GM19193 (cell line): ENCODE results near the gene PNMA1.

Source experiments
- POLR2A ChIP-seq: IDR thresholded peaks from 4 replicates; pipeline ENCODE4 v1.6.1; 2011; ENCODE audit not compliant: insufficient read depth, insufficient read length; ENCODE audit errors: extremely low read depth

The PNMA1 gene

GRCh38 chr14:73744175-73744867, 30.1 kb upstream of the PNMA1 start:
- TF ChIP-seq POLR2A: no peak

- no peak for TF ChIP-seq POLR2A
These were observed 29.3 kb upstream of the PNMA1 start for GRCh38 chr14:73743431-73743931.

- no peak for TF ChIP-seq POLR2A
These were observed 28.5 kb upstream of the PNMA1 start for GRCh38 chr14:73742520-73743238.

GRCh38 chr14:73741876-73742519, 27.8 kb upstream of the PNMA1 start:
- TF ChIP-seq POLR2A: no peak

GRCh38 chr14:73741386-73741875, 27.2 kb upstream of the PNMA1 start:
- no peak for TF ChIP-seq POLR2A

GRCh38 chr14:73740618-73741326, 26.6 kb upstream of the PNMA1 start:
- TF ChIP-seq POLR2A: no peak

- no peak for TF ChIP-seq POLR2A
These were observed 25.9 kb upstream of the PNMA1 start for GRCh38 chr14:73739899-73740617.

- TF ChIP-seq POLR2A: no peak
These were observed 25.2 kb upstream of the PNMA1 start for GRCh38 chr14:73739174-73739898.

- TF ChIP-seq POLR2A: peak; percentile 17
These were observed 24.5 kb upstream of the PNMA1 start for GRCh38 chr14:73738518-73739173.

- TF ChIP-seq POLR2A: peak; percentile 18
These were observed 22.7 kb upstream of the PNMA1 start for GRCh38 chr14:73736842-73737241.

GRCh38 chr14:73732006-73732405, 17.8 kb upstream of the PNMA1 start:
- no peak for TF ChIP-seq POLR2A

GRCh38 chr14:73731111-73731510, 16.9 kb upstream of the PNMA1 start:
- no peak for TF ChIP-seq POLR2A

- no peak for TF ChIP-seq POLR2A
These were observed 15.5 kb upstream of the PNMA1 start for GRCh38 chr14:73729556-73730265.

- no peak for TF ChIP-seq POLR2A
These were observed 14.6 kb upstream of the PNMA1 start for GRCh38 chr14:73728717-73729330.
